GM23248 (cell line): ENCODE results near the gene BBS1. TPM values are rescaled to one million over a fixed set of nuclear protein-coding genes. Genes with fewer than 3 reads are reported as not detected.

Experiments used
- DNase-seq: peaks from one replicate; pipeline ENCODE4 v3.0.0-alpha.2; 2015
- H2AFZ ChIP-seq: fragments of 200-600 bp; sonication (generic); 2 replicates; pipeline ENCODE4 v1.6.1; 2016; ENCODE audit warnings: antibody characterized with exemption
- H3F3A ChIP-seq: fragments of 200-600 bp; sonication (generic); 2 replicates; pipeline ENCODE4 v1.6.1; 2016; ENCODE audit warnings: mild to moderate bottlenecking, antibody characterized with exemption, mixed run types; ENCODE audit not compliant: insufficient read depth
- H3K27ac ChIP-seq: fragments of 200-600 bp; sonication (generic); 2 replicates; pipeline ENCODE4 v1.5.1; 2016; ENCODE audit warnings: mild to moderate bottlenecking
- H3K27me3 ChIP-seq: fragments of 200-600 bp; sonication (generic); replicated peaks from 2 replicates; pipeline ENCODE4 v1.6.1; 2016; ENCODE audit warnings: mild to moderate bottlenecking; ENCODE audit not compliant: insufficient read depth
- H3K36me3 ChIP-seq: fragments of 200-600 bp; sonication (generic); 2 replicates; pipeline ENCODE4 v1.6.1; 2016; ENCODE audit warnings: low read depth, mild to moderate bottlenecking
- H3K4me1 ChIP-seq: fragments of 200-600 bp; sonication (generic); 2 replicates; pipeline ENCODE4 v1.6.1; 2016; ENCODE audit warnings: mild to moderate bottlenecking; ENCODE audit not compliant: insufficient read depth
- H3K4me2 ChIP-seq: fragments of 200-600 bp; sonication (generic); one replicate; pipeline ENCODE4 v1.6.1; 2016; ENCODE audit warnings: mild to moderate bottlenecking; ENCODE audit not compliant: unreplicated experiment
- H3K4me3 ChIP-seq: fragments of 200-600 bp; sonication (generic); 2 replicates; pipeline ENCODE4 v1.5.1; 2016; ENCODE audit warnings: mild to moderate bottlenecking
- H3K79me2 ChIP-seq: fragments of 200-600 bp; sonication (generic); 2 replicates; pipeline ENCODE4 v1.6.1; 2016; ENCODE audit warnings: mild to moderate bottlenecking; ENCODE audit not compliant: insufficient read depth
- H3K9ac ChIP-seq: fragments of 200-600 bp; sonication (generic); 2 replicates; pipeline ENCODE4 v1.6.1; 2016; ENCODE audit warnings: mild to moderate bottlenecking
- H3K9me2 ChIP-seq: fragments of 200-600 bp; sonication (generic); 2 replicates; pipeline ENCODE4 v1.6.1; 2016; ENCODE audit warnings: mixed run types, mild to moderate bottlenecking, moderate library complexity; ENCODE audit not compliant: insufficient read depth
- H3K9me3 ChIP-seq: fragments of 200-600 bp; sonication (generic); one replicate; pipeline ENCODE4 v1.6.1; 2017; ENCODE audit warnings: low read depth
- H4K20me1 ChIP-seq: fragments of 200-600 bp; sonication (generic); 2 replicates; pipeline ENCODE4 v1.6.0; 2016; ENCODE audit not compliant: insufficient read depth
- EZH2 ChIP-seq: fragments of 200-600 bp; sonication (generic); IDR thresholded peaks from 2 replicates; pipeline ENCODE4 v1.6.1; 2018; ENCODE audit warnings: antibody characterized with exemption, mild to moderate bottlenecking; ENCODE audit not compliant: insufficient read depth, poor library complexity, severe bottlenecking
- EZH2phosphoT487 ChIP-seq: fragments of 200-600 bp; sonication (generic); IDR thresholded peaks from 2 replicates; pipeline ENCODE4 v1.6.1; 2018; ENCODE audit warnings: antibody characterized with exemption, moderate library complexity, mild to moderate bottlenecking, low read depth; ENCODE audit not compliant: insufficient read depth
- WGBS, 2 experiments: methylation state at CpG; one replicate each; pipeline ENCODE4 v1.1.6; 2015 to 2017; ENCODE audit warnings: low lambda C conversion rate in 2 of 2, low coverage in 1 of 2; ENCODE audit errors: missing lambda C conversion rate in 2 of 2; 5-methylcytosine and 5-hydroxymethylcytosine counted together
- in situ Hi-C: fragments of 300-500 bp; cut with MboI; formaldehyde crosslinking; loops from 2 replicates; pipeline ENCODE4 v1.15.0; 2020
- polyA plus RNA-seq: library from polyadenylated mRNA; unstranded; fragments of >200 nt; fragmentation: Nextera tagmentation; extraction: Ambion mirVana; gene quantifications from 2 replicates; pipeline ENCODE4 v1.2.1, GENCODE V29; 2016
- total RNA-seq: library from RNA; depleted of rRNA; stranded (reverse); fragments of >200 nt; shearing (Covaris generic); gene quantifications from 2 replicates; pipeline ENCODE4 v1.2.3, GENCODE V29; 2014

BBS1 gene
- total and polyA plus RNA-seq, 2 experiments from 2014 or later, result 20.2 to 39.1 TPM

- Histone ChIP-seq H3K9ac (no peak overlapping the region), H3K36me3 (no peaks in the 10 kb centered on the region), H3K4me1 (peaks cover 6% of the 10 kb centered on the region), H2AFZ (no peak overlapping the region), H3K9me2 (no peaks in the 10 kb centered on the region), H3K4me3 (no peak overlapping the region), H3K4me2 (no peak overlapping the region), H3K79me2 (peaks cover 23% of the 10 kb centered on the region), H3K27ac (no peak overlapping the region), H4K20me1 (no peaks in the 10 kb centered on the region), H3K27me3 (no peaks in the 10 kb centered on the region), H3K9me3 (no peaks in the 10 kb centered on the region), H3F3A (no peaks in the 10 kb centered on the region)
- in situ Hi-C loops, result no loop called here
- DNase-seq, result no peak
- TF ChIP-seq EZH2phosphoT487 (no peak), EZH2 (no peak)
- 77 to 80% methylated on average over 7 of the region's 7 CpGs for WGBS, 2 experiments
Measured at GRCh38 chr11:66509131-66509561, 1.3 kb upstream of the BBS1 start.

- TF ChIP-seq EZH2phosphoT487, result no peak
- TF ChIP-seq EZH2, result no peak
- H3F3A ChIP-seq, result no peaks in the 10 kb centered on the region
- peak overlapping the region; percentile 100 for H2AFZ ChIP-seq
- peaks cover 23% of the 10 kb centered on the region for H3K79me2 ChIP-seq
- peak overlapping the region; percentile 87 for H3K9ac ChIP-seq
- no peaks in the 10 kb centered on the region for H4K20me1 ChIP-seq
- peaks cover 6% of the 10 kb centered on the region for H3K4me1 ChIP-seq
- no peak overlapping the region for H3K27ac ChIP-seq
- peak overlapping the region; percentile 98 for H3K4me3 ChIP-seq
- DNase-seq, result no peak
- H3K9me2 ChIP-seq, result no peaks in the 10 kb centered on the region
- H3K36me3 ChIP-seq, result no peaks in the 10 kb centered on the region
- peak overlapping the region; percentile 96 for H3K4me2 ChIP-seq
- H3K27me3 ChIP-seq, result no peaks in the 10 kb centered on the region
- WGBS, 2 experiments, result 1 to 2% methylated on average over 5 of the region's 5 CpGs
- H3K9me3 ChIP-seq, result no peaks in the 10 kb centered on the region
- in situ Hi-C loops, result no loop called here
Measured at GRCh38 chr11:66510990-66511339, 530 bp downstream of the BBS1 start.

- Histone ChIP-seq H4K20me1 (no peaks in the 10 kb centered on the region), H3K27me3 (no peaks in the 10 kb centered on the region), H3F3A (no peaks in the 10 kb centered on the region), H3K4me2 (no peak overlapping the region), H3K27ac (no peak overlapping the region), H3K36me3 (peaks cover 8% of the 10 kb centered on the region; the same call in 1 of the 2 replicates), H3K9me2 (no peaks in the 10 kb centered on the region), H2AFZ (no peak overlapping the region), H3K79me2 (no peaks in the 10 kb centered on the region), H3K9me3 (no peaks in the 10 kb centered on the region), H3K4me1 (no peaks in the 10 kb centered on the region), H3K4me3 (no peak overlapping the region), H3K9ac (no peak overlapping the region)
- DNase-seq, result no peak
- TF ChIP-seq EZH2 (no peak), EZH2phosphoT487 (no peak)
- WGBS, 2 experiments, result 82 to 85% methylated on average over 11 of the region's 11 CpGs
- in situ Hi-C loops, result no loop called here
Measured at GRCh38 chr11:66523611-66524010, 13.2 kb downstream of the BBS1 start.

GRCh38 chr11:66524304-66525040 is 14.0 kb downstream of the BBS1 start:
- 78 to 82% methylated on average over 9 to 10 of the region's 10 CpGs for WGBS, 2 experiments
- Histone ChIP-seq H3K4me1 (no peaks in the 10 kb centered on the region), H3K9me2 (no peaks in the 10 kb centered on the region), H3F3A (no peaks in the 10 kb centered on the region), H2AFZ (no peak overlapping the region), H3K36me3 (peaks cover 8% of the 10 kb centered on the region; the same call in 1 of the 2 replicates), H3K27me3 (no peaks in the 10 kb centered on the region), H3K4me3 (no peak overlapping the region), H3K27ac (no peak overlapping the region), H3K79me2 (no peaks in the 10 kb centered on the region), H3K9ac (no peak overlapping the region), H3K9me3 (no peaks in the 10 kb centered on the region), H3K4me2 (no peak overlapping the region), H4K20me1 (no peaks in the 10 kb centered on the region)
- in situ Hi-C loops, result no loop called here
- DNase-seq, result no peak
- TF ChIP-seq EZH2phosphoT487 (no peak), EZH2 (no peak)

GRCh38 chr11:66529069-66529468 is 18.6 kb downstream of the BBS1 start:
- H3K79me2 ChIP-seq, result no peaks in the 10 kb centered on the region
- 78 to 87% methylated on average over 8 to 10 of the region's 10 CpGs for WGBS, 2 experiments
- H3K4me3 ChIP-seq, result no peak overlapping the region
- in situ Hi-C loops, result no loop called here
- H3K27ac ChIP-seq, result no peak overlapping the region
- TF ChIP-seq EZH2phosphoT487 (no peak), EZH2 (no peak)
- H2AFZ ChIP-seq, result no peak overlapping the region
- H3K9me2 ChIP-seq, result no peaks in the 10 kb centered on the region
- no peaks in the 10 kb centered on the region for H3K36me3 ChIP-seq
- H3K9me3 ChIP-seq, result no peaks in the 10 kb centered on the region
- H3K4me2 ChIP-seq, result no peak overlapping the region
- H3K27me3 ChIP-seq, result no peaks in the 10 kb centered on the region
- no peaks in the 10 kb centered on the region for H3F3A ChIP-seq
- no peaks in the 10 kb centered on the region for H3K4me1 ChIP-seq
- H3K9ac ChIP-seq, result no peak overlapping the region
- DNase-seq, result no peak
- no peaks in the 10 kb centered on the region for H4K20me1 ChIP-seq
